Measurements from ENCODE around the gene GRIA1. TPM values are rescaled to one million over a fixed set of nuclear protein-coding genes. Genes with fewer than 3 reads are reported as not detected.

GRIA1 gene
- total and polyA plus RNA-seq, 2 donors (not counting 1 experiment from before 2014, with no cell fraction given) = not detected

DNA sequence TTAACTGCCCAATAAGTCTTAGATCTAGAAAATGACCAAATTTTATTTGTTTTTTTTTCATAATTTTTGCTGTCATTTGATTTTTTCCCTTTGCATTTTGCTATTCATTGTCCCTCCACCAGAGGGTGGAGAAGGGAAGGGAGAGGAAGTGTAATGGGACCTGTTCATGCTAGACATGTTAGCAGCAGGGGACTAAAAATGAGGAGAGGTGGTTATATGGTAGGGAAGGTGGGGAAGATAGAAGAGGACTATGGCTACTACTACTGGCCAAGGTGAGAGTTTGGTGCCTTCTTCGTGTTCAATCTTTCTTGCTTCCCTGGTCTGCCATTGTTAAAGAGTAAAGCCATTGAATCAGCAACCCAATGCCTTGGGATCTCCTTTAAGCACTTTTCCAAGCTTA lies 6.4 kb downstream of the GRIA1 start:
- Mint-ChIP-seq H3K4me3 (no peak overlapping the region), H3K27me3 (peaks cover 15% of the 10 kb centered on the region), H3K4me1 (no peaks in the 10 kb centered on the region), H3K27ac (no peak overlapping the region), H3K9me3 (ENCODE audit: insufficient read depth) (no peaks in the 10 kb centered on the region)
- TF ChIP-seq EZH2 (IDR thresholded peaks at IDR 0.05; ENCODE audit: borderline replicate concordance, insufficient read depth, low read depth, low read length, poor library complexity, severe bottlenecking) = no peak
- Histone ChIP-seq H3K4me1 (ENCODE audit: control insufficient read depth in 2 of 2, insufficient read depth in 2 of 2, low read length in 2 of 2) (no peaks in the 10 kb centered on the region), H2AFZ (ENCODE audit: insufficient read depth, low read depth, low read length, poor library complexity, severe bottlenecking) (no peak overlapping the region), H3K4me2 (replicated peaks; ENCODE audit: low read depth, low read length, poor library complexity, severe bottlenecking) (no peak overlapping the region), H4K20me1 (ENCODE audit: control insufficient read depth, insufficient read depth, low read length, poor library complexity, severe bottlenecking) (no peaks in the 10 kb centered on the region), H3K9me3 (ENCODE audit: control extremely low read depth in 1 of 3, control insufficient read depth in 2 of 3, insufficient read depth in 1 of 3, low read length in 2 of 3) (no peaks in the 10 kb centered on the region), H3K36me3 (replicated peaks in 1 of 2; ENCODE audit: control extremely low read depth in 1 of 2, control insufficient read depth in 1 of 2, extremely low read depth in 1 of 2, insufficient read depth in 2 of 2, low read length in 1 of 2) (no peaks in the 10 kb centered on the region), H3K27me3 (replicated peaks in 1 of 4; ENCODE audit: control extremely low read depth in 1 of 4, control insufficient read depth in 3 of 4, insufficient read depth in 4 of 4, low read length in 3 of 4) (peaks cover 0 to 2% (median 0%) of the 10 kb centered on the region in 4 experiments), H3K79me2 (ENCODE audit: control insufficient read depth, insufficient read depth, low read length) (no peaks in the 10 kb centered on the region), H3K9ac (ENCODE audit: low read length) (no peak overlapping the region), H3K27ac (ENCODE audit: low read length in 2 of 2) (no peak overlapping the region), H3K4me3 (ENCODE audit: control extremely low read depth in 1 of 5, extremely low read depth in 1 of 5, insufficient read depth in 1 of 5, low read depth in 2 of 5, low read length in 4 of 5) (no peak overlapping the region)
- CTCF ChIA-PET = no interaction called here
- DNase-seq (no peak), ATAC-seq (ENCODE audit: low read depth) (no peak)
- POLR2A ChIA-PET = no interaction called here
- intact Hi-C loops (cut with micrococcal nuclease) = no loop called here
- 60% methylated on average over 1 of the region's 1 CpG for WGBS (ENCODE audit: insufficient coverage)

DNA sequence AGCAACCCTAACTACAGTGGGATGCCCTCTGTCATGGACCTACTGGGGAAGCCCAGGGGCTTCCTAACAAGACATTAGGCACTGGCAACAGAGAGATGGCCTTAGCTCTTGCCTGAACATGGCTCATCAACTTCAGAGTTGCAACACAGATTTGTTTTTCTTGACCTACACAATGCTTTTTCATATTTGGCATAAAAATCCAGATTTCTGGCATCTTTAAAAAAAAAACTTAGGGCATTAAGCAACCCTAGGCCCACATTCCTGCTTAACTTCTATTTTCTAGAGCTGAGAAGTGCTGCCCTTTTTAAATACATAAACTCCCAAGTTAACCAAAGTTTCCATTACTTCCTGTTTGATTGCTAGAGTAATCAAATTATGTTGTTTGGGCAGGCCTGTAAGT lies 8.0 kb downstream of the GRIA1 start:
- H3K4me1 Mint-ChIP-seq = no peaks in the 10 kb centered on the region
- TF ChIP-seq CTCF (IDR thresholded peaks at IDR 0.05) (no peak), EZH2 (IDR thresholded peaks at IDR 0.05; ENCODE audit: borderline replicate concordance, insufficient read depth, low read depth, low read length, poor library complexity, severe bottlenecking) (no peak)
- no peaks in the 10 kb centered on the region for H3K27me3 ChIP-seq (replicated peaks in 1 of 4; ENCODE audit: control extremely low read depth in 1 of 4, control insufficient read depth in 3 of 4, insufficient read depth in 4 of 4, low read length in 3 of 4)
- no peak for DNase-seq
- ChIA-PET POLR2A (no interaction called here), CTCF (no interaction called here)
- H3K4me3 Mint-ChIP-seq = no peak overlapping the region
- H3K27me3 Mint-ChIP-seq = peaks cover 4% of the 10 kb centered on the region
- no peak overlapping the region for H3K9ac ChIP-seq (ENCODE audit: low read length)
- H4K20me1 ChIP-seq (ENCODE audit: control insufficient read depth, insufficient read depth, low read length, poor library complexity, severe bottlenecking) = no peaks in the 10 kb centered on the region
- no peaks in the 10 kb centered on the region for H3K9me3 Mint-ChIP-seq (ENCODE audit: insufficient read depth)
- H3K4me1 ChIP-seq (ENCODE audit: control insufficient read depth in 2 of 2, insufficient read depth in 2 of 2, low read length in 2 of 2) = no peaks in the 10 kb centered on the region
- no peak overlapping the region for H2AFZ ChIP-seq (ENCODE audit: insufficient read depth, low read depth, low read length, poor library complexity, severe bottlenecking)
- H3K4me2 ChIP-seq (replicated peaks; ENCODE audit: low read depth, low read length, poor library complexity, severe bottlenecking) = no peak overlapping the region
- no peak overlapping the region for H3K27ac Mint-ChIP-seq
- intact Hi-C loops (cut with micrococcal nuclease) = no loop called here
- H3K4me3 ChIP-seq (ENCODE audit: control extremely low read depth in 1 of 5, extremely low read depth in 1 of 5, insufficient read depth in 1 of 5, low read depth in 2 of 5, low read length in 4 of 5) = no peak overlapping the region
- no peaks in the 10 kb centered on the region for H3K9me3 ChIP-seq (ENCODE audit: control extremely low read depth in 1 of 3, control insufficient read depth in 2 of 3, insufficient read depth in 1 of 3, low read length in 2 of 3)
- no peaks in the 10 kb centered on the region for H3K36me3 ChIP-seq (replicated peaks in 1 of 2; ENCODE audit: control extremely low read depth in 1 of 2, control insufficient read depth in 1 of 2, extremely low read depth in 1 of 2, insufficient read depth in 2 of 2, low read length in 1 of 2)
- no peak for ATAC-seq (ENCODE audit: low read depth)
- no peaks in the 10 kb centered on the region for H3K79me2 ChIP-seq (ENCODE audit: control insufficient read depth, insufficient read depth, low read length)
- no peak overlapping the region for H3K27ac ChIP-seq (ENCODE audit: low read length in 2 of 2)

Measured in B cell (primary cell).